Stomach (tissue), 4 donors: Measurements from ENCODE around the gene DPAGT1.

ENCODE experiments used
- EP300 ChIP-seq: sonication (generic); formaldehyde crosslinking; IDR thresholded peaks from one replicate; pipeline ENCODE4 v1.6.1; 2017; ENCODE audit warnings: antibody characterized with exemption
- POLR2A ChIP-seq, 4 donors: fragments of 450-650 bp; IDR thresholded peaks; one replicate each; pipeline ENCODE4 v1.6.1; 2016; ENCODE audit warnings: antibody characterized with exemption in 4 of 4, control low read depth in 2 of 4, mild to moderate bottlenecking in 1 of 4, moderate library complexity in 1 of 4
- TF ChIP-seq, protein P1 (sequence below), 7 experiments: fragments of 450-650 bp in 4 of 7; fragments of 200-600 bp in 3 of 7; sonication (generic) in 3 of 7; IDR thresholded peaks; one replicate each; pipeline ENCODE4 v1.5.1; 2016 to 2019; ENCODE audit warnings: antibody characterized with exemption in 7 of 7, control low read depth in 2 of 7, mild to moderate bottlenecking in 1 of 7

DNA sequence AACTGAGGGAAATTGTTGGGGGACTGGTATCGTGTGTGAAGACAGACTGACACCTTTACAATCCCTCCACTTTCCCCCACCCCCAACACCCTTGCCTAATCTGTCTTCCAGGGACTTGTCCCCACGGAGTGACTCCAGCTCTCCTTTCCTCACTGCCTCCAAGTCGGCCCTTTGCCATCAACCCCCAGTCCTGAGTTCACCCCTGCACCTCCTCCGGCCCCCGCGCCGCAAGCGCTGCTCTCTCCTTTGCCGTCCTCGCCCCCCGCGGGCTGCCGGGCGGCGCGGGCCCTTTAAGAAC is 47.0 kb upstream of the DPAGT1 start:
- TF ChIP-seq, protein P1, sequence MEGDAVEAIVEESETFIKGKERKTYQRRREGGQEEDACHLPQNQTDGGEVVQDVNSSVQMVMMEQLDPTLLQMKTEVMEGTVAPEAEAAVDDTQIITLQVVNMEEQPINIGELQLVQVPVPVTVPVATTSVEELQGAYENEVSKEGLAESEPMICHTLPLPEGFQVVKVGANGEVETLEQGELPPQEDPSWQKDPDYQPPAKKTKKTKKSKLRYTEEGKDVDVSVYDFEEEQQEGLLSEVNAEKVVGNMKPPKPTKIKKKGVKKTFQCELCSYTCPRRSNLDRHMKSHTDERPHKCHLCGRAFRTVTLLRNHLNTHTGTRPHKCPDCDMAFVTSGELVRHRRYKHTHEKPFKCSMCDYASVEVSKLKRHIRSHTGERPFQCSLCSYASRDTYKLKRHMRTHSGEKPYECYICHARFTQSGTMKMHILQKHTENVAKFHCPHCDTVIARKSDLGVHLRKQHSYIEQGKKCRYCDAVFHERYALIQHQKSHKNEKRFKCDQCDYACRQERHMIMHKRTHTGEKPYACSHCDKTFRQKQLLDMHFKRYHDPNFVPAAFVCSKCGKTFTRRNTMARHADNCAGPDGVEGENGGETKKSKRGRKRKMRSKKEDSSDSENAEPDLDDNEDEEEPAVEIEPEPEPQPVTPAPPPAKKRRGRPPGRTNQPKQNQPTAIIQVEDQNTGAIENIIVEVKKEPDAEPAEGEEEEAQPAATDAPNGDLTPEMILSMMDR (IDR thresholded peaks at IDR 0.05) = no peak
- no peak for TF ChIP-seq EP300
- TF ChIP-seq POLR2A (IDR thresholded peaks at IDR 0.05) = no peak
